Measurements from ENCODE around the gene GPN2. TPM values are rescaled to one million over a fixed set of nuclear protein-coding genes. Genes with fewer than 3 reads are reported as not detected.

Gene GPN2
- total RNA-seq, 1 experiment from 2014 or later = 41.9 TPM

Other genes with a start within 250 kb of the GPN2 start
- 110 TPM for gene ARID1A, start 194.3 kb downstream of the GPN2 start, total RNA-seq (2021; ENCODE audit: unreplicated experiment)
- gene PIGV, start 102.3 kb downstream of the GPN2 start, total RNA-seq (2021; ENCODE audit: unreplicated experiment) = 20.1 TPM
- gene ZDHHC18, start 63.6 kb downstream of the GPN2 start, total RNA-seq (2021; ENCODE audit: unreplicated experiment) = 45.4 TPM
- gene SFN, start 27.1 kb downstream of the GPN2 start, total RNA-seq (2021; ENCODE audit: unreplicated experiment) = 188 TPM
- 29.7 TPM for gene GPATCH3, start 10.2 kb upstream of the GPN2 start, total RNA-seq (2021; ENCODE audit: unreplicated experiment)
- 5.2 TPM for gene NR0B2, start 23.7 kb upstream of the GPN2 start, total RNA-seq (2021; ENCODE audit: unreplicated experiment)
- gene NUDC, start 31.5 kb upstream of the GPN2 start, total RNA-seq (2021; ENCODE audit: unreplicated experiment) = 161 TPM
- gene KDF1, start 70.2 kb upstream of the GPN2 start, total RNA-seq (2021; ENCODE audit: unreplicated experiment) = 3.2 TPM
- 81.2 TPM for gene TRNP1, start 103.4 kb upstream of the GPN2 start, total RNA-seq (2021; ENCODE audit: unreplicated experiment)
- 12.6 TPM for gene TENT5B, start 122.6 kb upstream of the GPN2 start, total RNA-seq (2021; ENCODE audit: unreplicated experiment)